Endothelial cell (in vitro differentiated cells): ENCODE data around the gene OLAH. TPM values are rescaled to one million over a fixed set of nuclear protein-coding genes. Genes with fewer than 3 reads are reported as not detected.
A peak's percentile ranks its signal among the peaks of the same experiment; 100 is the strongest.
"Not testable (repeated sequence)": the region's sequence is repeated elsewhere in the genome, so short reads cannot be mapped to it uniquely, and the experiment has no call there.

Source experiments
- DNase-seq: peaks from one replicate; pipeline ENCODE4 v3.0.0; 2021; ENCODE audit warnings: low spot score
- H3K27ac Mint-ChIP-seq: one replicate; pipeline ENCODE4 v1.8.0; 2021; ENCODE audit warnings: mixed read lengths, inconsistent platforms; ENCODE audit not compliant: unreplicated experiment
- H3K27me3 Mint-ChIP-seq: one replicate; pipeline ENCODE4 v1.8.0; 2021; ENCODE audit warnings: mild to moderate bottlenecking, moderate library complexity, mixed read lengths, inconsistent platforms; ENCODE audit not compliant: unreplicated experiment
- H3K36me3 Mint-ChIP-seq: one replicate; pipeline ENCODE4 v1.8.0; 2021; ENCODE audit warnings: mild to moderate bottlenecking, low read depth, mixed read lengths, inconsistent platforms; ENCODE audit not compliant: unreplicated experiment
- H3K4me1 Mint-ChIP-seq: one replicate; pipeline ENCODE4 v1.8.0; 2021; ENCODE audit warnings: mild to moderate bottlenecking, mixed read lengths, inconsistent platforms; ENCODE audit not compliant: unreplicated experiment
- H3K4me3 Mint-ChIP-seq: one replicate; pipeline ENCODE4 v1.8.0; 2021; ENCODE audit warnings: mild to moderate bottlenecking, mixed read lengths, inconsistent platforms; ENCODE audit not compliant: unreplicated experiment
- H3K9me3 Mint-ChIP-seq: one replicate; pipeline ENCODE4 v1.8.0; 2021; ENCODE audit warnings: mixed read lengths, inconsistent platforms; ENCODE audit not compliant: unreplicated experiment
- long read RNA-seq: library from polyadenylated mRNA; unstranded; transcript quantifications from one replicate; pipeline ENCODE4 v2.0.0, GENCODE V29; 2020; ENCODE audit not compliant: unreplicated experiment
- total RNA-seq: library from RNA; stranded (reverse); fragmentation: NEBNext Ultra II Directional; extraction: Animal tissue kit (Norgen Biotek cat#: 25700); gene quantifications from one replicate; pipeline ENCODE4 v1.2.1, GENCODE V29; 2021; ENCODE audit not compliant: unreplicated experiment
- TF ChIP-seq, protein P1 (sequence below): fragments of 200-600 bp; sonication (generic); IDR thresholded peaks from one replicate; pipeline ENCODE4 v1.5.0; 2021; ENCODE audit warnings: antibody characterized with exemption; ENCODE audit not compliant: unreplicated experiment

The OLAH gene
- total RNA-seq = 0.54 TPM
- long read RNA-seq, partial matches to known transcripts = 0 of 1 reads
- long read RNA-seq, other reads (novel, unspliced or antisense) = 1 of 1 reads

DNA sequence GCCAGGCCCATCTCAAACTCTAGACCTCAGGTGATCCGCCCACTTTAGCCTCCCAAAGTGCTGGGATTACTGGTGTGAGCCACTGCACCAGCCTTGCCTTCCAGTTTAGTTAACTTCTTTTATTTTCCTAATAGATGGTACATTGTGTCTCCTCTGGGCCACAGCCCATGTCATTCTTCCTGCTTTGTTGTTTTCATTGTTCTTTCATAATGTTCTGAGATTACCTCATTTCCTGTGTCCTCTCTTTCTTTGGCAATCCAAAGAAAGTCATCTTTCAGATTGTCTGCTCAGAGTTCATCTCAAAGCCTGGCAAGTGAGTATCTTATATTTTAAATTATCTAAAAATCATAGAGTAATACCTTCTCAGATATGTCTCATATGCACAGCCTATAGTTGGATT lies at the start of gene OLAH:
Gene OLAH (plus strand): TSS at position 270 of the 400 bp plus-strand sequence. CDS start 3,346 bp downstream, outside the sequence.
- Mint-ChIP-seq H3K36me3 (peaks cover 4% of the 10 kb centered on the region), H3K27me3 (peaks cover 3% of the 10 kb centered on the region), H3K4me3 (no peak within 1 kb of the TSS), H3K9me3 (no peaks in the 10 kb centered on the region), H3K27ac (no peak within 1 kb of the TSS), H3K4me1 (peaks cover 14% of the 10 kb centered on the region)
- TF ChIP-seq, protein P1, sequence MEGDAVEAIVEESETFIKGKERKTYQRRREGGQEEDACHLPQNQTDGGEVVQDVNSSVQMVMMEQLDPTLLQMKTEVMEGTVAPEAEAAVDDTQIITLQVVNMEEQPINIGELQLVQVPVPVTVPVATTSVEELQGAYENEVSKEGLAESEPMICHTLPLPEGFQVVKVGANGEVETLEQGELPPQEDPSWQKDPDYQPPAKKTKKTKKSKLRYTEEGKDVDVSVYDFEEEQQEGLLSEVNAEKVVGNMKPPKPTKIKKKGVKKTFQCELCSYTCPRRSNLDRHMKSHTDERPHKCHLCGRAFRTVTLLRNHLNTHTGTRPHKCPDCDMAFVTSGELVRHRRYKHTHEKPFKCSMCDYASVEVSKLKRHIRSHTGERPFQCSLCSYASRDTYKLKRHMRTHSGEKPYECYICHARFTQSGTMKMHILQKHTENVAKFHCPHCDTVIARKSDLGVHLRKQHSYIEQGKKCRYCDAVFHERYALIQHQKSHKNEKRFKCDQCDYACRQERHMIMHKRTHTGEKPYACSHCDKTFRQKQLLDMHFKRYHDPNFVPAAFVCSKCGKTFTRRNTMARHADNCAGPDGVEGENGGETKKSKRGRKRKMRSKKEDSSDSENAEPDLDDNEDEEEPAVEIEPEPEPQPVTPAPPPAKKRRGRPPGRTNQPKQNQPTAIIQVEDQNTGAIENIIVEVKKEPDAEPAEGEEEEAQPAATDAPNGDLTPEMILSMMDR = no peak
- no peak for DNase-seq

DNA sequence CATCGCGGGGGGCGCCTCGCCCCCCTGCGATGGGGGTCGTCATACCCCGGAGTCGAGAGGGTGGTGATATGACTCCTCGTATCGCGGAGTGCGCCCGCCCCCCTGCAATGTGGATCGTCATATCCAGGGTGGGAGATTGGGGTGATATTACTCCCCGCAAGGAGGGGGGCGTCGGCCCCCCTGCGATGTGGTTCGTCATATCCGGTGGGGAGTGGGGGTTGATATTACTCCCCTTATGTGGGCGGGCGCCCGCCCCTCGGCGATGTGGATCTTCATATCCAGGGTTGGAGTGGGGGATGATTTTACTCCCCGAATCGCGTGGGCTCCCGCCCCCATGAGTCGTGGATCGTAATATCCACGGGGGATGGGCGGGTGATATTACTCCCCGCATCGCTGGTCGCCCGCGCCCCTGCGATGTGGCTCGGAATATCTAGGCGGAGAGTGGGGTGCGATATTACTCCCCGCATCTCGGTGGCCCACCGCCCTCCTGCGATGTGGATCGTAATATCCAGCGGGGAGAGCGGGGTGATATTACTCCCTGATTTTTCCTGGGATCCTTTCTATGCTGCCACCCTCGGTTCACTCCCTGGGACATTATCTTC lies 47.7 kb upstream of the OLAH start:
- Mint-ChIP-seq H3K9me3 (no peaks in the 10 kb centered on the region), H3K4me3 (no peak overlapping the region), H3K36me3 (no peaks in the 10 kb centered on the region), H3K27ac (no peak overlapping the region), H3K4me1 (no peaks in the 10 kb centered on the region), H3K27me3 (peaks cover 2% of the 10 kb centered on the region)
- DNase-seq = no peak
- TF ChIP-seq, protein P1 = no peak

DNA sequence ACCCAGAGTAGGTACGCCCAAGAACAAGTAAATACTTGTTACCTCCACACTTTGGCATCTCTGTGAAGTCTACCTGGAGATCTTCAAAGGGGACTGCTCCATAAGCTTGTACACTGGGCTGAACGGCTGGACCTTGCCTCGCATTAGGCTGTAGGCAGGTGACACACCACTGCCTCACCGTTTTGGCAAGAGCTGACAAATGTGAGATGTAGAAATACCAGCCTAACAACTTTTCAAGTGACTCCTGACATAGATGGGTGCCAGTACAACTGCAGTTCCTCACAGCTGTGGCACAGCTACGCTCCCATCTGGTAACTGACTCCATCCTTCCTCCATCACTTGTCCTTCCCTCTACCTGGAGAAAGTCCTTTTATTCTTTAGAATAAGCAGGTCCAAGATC lies 30.2 kb upstream of the OLAH start:
- H3K9me3 Mint-ChIP-seq, H3K36me3 Mint-ChIP-seq, H3K4me1 Mint-ChIP-seq, H3K27me3 Mint-ChIP-seq, H3K4me3 Mint-ChIP-seq, H3K27ac Mint-ChIP-seq, DNase-seq: not testable (repeated sequence)

DNA sequence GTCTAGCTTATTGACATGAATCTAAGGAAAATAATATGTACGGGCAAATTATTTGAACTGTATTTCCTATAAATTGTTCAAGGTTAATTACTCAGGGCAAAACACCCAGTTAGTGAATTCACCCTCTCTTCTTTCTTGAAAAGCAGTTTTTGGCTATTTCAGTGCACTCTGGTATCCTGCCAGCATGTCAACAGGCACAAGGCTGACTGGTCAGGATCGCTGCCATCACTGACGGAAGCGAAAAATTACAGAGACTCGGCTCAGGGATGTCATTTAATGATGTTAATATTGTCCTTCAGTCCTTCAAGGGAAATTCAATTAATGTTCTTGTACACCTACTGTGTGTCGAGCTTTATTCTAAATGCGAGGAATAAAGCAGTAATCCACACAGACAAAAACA lies 28.3 kb upstream of the OLAH start:
- no peaks in the 10 kb centered on the region for H3K9me3 Mint-ChIP-seq
- no peaks in the 10 kb centered on the region for H3K4me1 Mint-ChIP-seq
- no peaks in the 10 kb centered on the region for H3K27me3 Mint-ChIP-seq
- no peaks in the 10 kb centered on the region for H3K36me3 Mint-ChIP-seq
- H3K27ac Mint-ChIP-seq = no peak overlapping the region
- no peak overlapping the region for H3K4me3 Mint-ChIP-seq
- TF ChIP-seq, protein P1 = no peak
- no peak for DNase-seq

DNA sequence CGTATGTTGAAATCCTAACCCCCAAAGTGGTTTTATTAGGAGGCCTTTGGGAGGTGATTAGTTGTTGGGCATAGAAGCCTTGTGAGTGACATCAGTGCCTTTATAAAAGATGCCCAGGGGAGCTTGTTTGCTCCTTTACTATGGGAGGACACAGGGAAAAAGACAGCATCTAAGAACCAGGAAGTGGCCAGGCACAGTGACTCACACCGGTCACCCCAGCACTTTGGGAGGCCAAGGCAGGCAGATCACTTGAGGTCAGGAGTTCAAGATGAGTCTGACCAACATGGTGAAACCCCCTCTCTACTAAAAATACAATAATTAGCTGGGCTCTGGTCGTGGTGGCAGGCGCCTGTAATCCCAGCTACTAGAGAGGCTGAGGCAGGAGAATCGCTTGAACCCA lies 22.8 kb upstream of the OLAH start:
- not testable (repeated sequence) for H3K4me1 Mint-ChIP-seq, DNase-seq, H3K27me3 Mint-ChIP-seq, H3K27ac Mint-ChIP-seq, H3K4me3 Mint-ChIP-seq, H3K36me3 Mint-ChIP-seq, H3K9me3 Mint-ChIP-seq

DNA sequence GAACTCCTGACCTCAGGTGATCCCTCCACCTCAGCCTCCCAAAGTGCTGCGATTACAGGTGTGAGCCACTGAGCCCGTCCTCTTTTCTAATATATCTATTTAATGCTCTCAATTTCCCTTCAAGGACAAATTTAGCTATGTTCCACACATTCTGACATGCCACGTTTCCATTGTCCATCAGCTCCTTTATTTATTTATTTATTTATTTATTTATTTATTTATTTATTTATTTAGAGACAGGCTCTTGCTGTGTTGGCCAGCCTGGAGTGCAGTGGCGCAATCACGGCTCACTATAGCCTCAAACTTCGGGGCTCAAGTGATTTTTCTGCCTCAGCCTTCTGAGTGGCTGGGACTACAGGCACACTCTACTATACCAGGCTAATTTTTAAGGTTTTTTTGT lies 20.7 kb upstream of the OLAH start:
- not testable (repeated sequence) for H3K9me3 Mint-ChIP-seq, H3K36me3 Mint-ChIP-seq, H3K27me3 Mint-ChIP-seq, H3K4me3 Mint-ChIP-seq, DNase-seq
- Mint-ChIP-seq H3K27ac (peak overlapping the region; percentile 61), H3K4me1 (peaks cover 20% of the 10 kb centered on the region)

DNA sequence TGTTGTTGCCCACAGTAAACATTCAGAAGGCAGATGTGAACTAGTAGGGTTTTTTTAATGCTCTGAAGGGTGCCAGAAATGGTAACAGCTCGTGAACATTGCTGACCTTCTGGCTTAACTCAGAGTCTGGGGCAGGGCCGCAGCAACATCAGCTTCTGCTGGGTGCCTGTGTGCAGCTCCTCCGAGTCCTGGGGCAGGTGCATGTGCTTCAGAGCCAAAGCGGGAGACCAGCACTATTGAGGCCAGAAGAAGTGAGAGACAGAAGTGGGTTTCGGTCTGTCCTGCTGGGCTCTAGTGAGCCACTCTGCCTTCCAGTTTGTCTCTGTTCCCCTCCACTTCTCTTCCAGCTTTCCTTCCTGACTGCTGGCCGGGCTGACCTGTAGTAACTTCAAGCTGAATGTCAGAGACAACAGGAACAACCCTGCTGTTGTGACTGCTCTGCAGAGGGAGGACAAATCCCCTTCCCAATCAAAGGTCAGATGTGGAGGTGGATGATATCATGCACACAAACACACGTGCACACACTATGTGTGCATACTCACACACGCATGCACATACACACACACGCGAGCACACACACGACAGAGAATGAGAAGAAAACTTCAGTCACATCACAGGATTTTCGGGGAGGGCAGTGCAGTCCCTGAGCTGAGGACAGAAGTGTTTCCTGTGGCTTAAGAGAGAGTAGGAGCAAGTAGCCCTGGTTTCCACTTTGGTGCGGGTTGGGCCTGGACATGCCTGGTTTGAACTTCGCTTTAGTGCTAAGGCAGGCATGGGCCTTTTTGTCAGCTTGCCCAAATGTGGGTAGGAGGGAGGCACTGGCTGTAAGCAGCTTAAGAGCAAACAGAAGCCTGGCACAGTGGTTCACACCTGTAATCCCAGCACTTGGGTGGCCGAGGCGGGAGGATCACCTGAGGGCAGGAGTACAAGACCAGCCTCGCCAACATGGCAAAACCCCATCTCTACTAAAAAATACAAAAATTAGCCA lies 19.4 kb upstream of the OLAH start:
- not testable (repeated sequence) for H3K9me3 Mint-ChIP-seq

DNA sequence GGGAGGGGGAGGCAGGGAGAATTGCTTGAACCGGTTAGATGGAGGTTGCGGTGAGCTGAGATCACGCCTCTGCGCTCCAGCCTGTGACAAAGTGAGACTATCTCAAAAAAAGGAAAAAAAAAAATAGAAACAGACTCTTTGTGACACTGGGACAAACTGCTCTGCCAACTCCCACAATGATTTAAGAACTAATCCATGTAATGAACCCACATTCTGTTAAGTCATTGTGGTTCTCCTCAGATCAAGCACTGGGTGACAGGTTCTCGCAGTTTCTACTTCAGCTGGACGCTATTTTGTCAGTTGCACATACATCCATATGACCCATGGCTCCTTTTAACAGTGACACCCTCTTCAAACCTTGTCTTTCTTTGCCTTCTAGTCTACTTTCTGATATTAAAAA lies 18.7 kb upstream of the OLAH start:
- H3K36me3 Mint-ChIP-seq, H3K4me3 Mint-ChIP-seq, H3K9me3 Mint-ChIP-seq, DNase-seq, H3K27me3 Mint-ChIP-seq: not testable (repeated sequence)
- Mint-ChIP-seq H3K4me1 (peaks cover 22% of the 10 kb centered on the region), H3K27ac (peak overlapping the region; percentile 57)

More for the DNA sequence above, 19.4 kb upstream of the OLAH start:
- DNase-seq, H3K36me3 Mint-ChIP-seq, H3K27me3 Mint-ChIP-seq: not testable (repeated sequence)
- H3K4me1 Mint-ChIP-seq = peaks cover 22% of the 10 kb centered on the region
- H3K4me3 Mint-ChIP-seq = peak overlapping the region; percentile 27
- peak overlapping the region; percentile 80 for H3K27ac Mint-ChIP-seq
